NCI-H1417 treated with DMSO at 0.1 percent for 48 hours (cell line): ENCODE results near the gene MOV10L1.

ENCODE experiments used
- DNase-seq: peaks from one replicate; lab custom pipeline; 2025; lab: John Stamatoyannopoulos, UW

MOV10L1 gene

DNA sequence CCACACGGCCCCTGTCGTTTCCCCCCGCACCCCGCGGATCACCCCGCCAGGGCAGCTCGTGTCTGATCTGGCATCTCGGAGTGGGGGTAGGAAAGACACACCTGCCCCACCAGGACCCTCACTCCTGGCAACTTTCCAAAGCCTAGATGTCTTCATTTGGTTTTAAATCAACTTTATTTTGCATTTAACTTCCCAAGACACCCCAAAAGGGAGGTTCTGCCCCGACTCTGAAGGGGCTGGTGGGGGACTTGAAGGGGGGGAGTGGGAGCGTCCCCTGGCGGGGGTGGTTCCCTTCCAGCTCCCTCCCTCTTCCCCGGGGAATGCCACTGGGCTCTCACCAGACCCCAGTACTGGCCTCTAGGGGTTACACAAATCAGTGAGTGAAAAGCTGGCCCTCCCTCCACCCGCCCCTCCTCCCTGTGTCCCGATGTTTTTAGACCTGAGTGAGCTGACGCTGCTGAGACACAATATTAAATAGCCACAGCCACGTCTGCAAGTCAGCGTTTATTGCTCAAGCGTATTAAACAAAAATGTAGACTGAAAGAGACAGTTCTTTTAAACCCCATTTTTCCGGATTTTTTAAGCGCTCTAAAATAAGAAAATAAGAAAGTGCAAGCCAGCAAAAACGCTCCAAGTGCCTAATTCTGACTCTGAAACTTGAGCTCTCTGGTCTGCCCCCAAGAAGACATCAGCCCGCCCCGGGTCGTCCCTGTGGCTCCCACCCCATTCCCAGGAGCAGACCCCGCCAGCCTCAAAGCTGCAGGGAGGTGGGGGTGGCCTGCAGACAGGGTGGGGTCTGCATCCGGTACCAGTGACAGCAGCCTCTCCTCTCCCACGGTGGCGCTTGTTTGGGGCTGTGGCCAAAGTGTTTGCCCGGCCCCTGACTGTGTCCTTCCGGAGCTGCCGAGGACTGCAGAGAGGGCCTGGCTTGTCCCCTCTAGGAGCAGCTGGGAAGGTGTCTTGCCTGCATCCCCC is 30.6 kb upstream of the MOV10L1 start:
- DNase-seq, result no peak

DNA sequence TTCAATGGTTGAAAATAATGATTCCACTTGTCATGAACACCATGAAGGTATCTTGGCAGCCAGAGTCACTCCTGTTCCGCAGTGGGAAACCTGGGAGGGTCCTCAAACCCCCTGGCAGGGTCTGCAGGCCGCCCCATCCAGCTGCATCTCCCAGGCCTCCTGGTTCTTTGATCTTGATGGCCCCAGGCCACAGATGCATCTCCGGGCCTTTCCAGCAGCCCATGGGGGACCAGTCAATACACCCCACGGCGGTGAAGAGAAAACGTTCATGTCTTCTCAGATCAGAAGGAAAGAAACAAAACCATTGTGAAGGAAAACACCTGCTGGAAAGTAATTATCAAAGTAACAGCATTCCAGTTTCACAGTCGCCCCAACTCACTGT is 29.9 kb upstream of the MOV10L1 start:
- DNase-seq, result no peak

DNA sequence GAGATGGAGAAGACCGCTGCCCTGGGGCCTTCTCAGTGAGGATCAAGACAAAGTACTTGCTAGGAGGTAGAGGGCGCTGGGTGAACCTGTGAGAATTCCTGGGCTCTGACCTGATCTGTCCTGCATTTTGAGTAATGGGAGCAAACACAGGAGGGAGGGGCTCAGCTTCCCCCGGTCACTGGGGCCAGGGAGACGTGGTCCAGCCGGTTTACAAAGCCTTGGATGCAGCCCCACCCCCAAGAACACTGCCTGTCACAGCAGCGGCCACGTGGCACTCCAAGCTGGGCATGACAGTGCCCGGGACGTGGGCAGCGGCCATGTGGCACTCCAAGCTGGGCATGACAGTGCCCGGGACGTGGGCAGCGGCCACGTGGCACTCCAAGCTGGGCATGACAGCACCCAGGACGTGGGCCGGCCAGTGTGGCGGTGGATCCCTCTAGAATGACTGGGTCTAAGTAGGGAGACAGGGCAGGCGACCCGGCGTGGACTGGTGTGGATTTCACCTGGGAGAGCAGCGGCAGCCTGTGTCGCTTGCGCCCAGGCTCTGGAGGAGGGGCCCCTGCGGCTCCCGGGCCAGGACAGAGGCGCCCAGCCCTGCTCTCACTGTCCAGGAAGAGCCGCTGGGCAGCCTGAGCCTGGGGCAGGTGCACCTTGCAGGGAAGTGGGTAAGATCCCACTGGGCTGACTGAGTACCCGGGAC is 29.2 kb upstream of the MOV10L1 start:
- no peak for DNase-seq

DNA sequence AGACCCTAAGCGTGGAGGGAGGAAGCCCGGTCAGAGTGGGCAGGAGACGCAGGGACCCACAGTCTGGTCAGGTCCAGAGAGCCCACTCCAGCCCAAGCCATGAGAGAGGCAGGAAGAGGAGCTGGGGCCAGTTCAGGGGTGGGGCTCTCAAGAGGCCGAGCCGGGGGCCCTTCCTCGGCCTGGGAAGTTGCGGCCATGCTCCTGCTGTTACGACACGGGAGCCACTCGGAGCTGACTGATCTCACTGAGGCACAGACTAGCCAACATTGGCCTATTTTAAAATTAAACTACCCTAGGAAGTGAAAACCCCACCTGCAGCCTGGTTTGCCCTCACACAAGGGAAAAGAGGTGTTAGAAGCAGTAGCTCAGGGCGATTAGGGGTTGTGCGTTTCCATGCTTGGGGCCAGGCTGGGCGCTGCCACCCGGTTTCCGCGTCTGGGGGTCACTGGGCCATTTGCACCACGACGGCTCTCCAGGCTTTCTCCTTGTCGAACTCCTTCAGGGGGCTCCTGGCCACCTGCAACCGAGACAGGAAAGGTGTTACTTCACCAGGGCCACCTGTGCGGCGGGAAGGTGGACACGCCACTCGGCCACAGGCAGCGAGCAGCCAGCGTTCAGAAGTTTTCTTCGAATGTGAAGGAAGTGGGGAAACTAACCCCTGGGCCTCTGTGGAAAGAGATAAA is 28.5 kb upstream of the MOV10L1 start:
- no peak for DNase-seq

DNA sequence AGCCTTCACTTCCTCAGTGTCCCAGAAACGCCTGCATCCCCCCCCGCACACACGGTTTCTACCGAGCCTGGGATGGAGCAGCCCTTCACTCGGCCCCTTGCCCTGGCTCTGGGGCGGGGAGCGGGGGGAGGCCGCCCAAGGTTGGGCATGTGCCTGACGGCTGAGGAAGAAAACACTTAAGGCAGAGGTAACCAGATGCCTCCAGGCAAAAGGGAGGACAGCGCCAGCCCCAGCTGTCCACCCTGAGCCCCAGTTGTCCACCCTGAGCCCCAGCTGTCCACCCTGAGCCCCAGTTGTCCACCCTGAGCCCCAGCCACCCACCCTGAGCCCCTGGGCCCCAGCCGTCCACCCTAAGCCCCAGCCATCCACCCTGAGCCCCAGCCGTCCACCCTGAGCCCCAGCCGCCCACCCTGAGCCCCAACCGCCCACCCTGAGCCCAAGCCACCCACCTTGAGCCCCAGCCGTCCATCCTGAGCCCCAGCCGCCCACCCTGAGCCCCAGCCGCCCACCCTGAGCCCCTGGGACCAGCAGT is 27.9 kb upstream of the MOV10L1 start:
- DNase-seq, result no peak

DNA sequence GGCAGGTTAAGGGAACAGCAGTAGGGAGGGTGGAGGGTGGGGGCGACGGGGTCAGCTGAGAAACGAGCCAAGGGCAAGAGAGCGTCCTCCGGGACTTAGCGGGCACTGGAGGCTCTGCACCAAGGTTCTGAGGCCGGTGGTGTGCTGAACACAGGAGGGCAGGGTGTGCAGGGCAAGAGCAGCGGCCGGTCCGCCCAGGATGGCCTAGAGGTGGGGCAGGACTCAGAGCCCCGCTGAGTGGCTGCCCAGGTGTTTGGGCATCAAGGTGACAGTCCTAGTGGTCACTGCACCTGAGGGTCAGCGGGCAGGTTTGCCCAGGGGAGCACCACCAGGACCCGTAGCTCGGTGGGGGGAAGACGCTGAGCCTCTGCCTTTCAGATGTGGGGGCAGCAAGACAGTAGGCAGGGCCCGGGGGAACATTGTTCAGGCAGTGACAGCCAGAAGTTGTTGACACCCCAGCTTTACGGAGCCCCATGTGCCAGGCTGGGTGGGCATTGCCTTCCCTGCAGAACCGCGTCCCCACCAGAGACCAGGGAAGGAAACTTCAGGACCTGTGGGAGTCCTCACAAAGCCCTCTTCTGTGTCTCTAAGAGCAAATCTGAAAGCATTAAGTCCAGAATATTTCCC is 27.2 kb upstream of the MOV10L1 start:
- no peak for DNase-seq

DNA sequence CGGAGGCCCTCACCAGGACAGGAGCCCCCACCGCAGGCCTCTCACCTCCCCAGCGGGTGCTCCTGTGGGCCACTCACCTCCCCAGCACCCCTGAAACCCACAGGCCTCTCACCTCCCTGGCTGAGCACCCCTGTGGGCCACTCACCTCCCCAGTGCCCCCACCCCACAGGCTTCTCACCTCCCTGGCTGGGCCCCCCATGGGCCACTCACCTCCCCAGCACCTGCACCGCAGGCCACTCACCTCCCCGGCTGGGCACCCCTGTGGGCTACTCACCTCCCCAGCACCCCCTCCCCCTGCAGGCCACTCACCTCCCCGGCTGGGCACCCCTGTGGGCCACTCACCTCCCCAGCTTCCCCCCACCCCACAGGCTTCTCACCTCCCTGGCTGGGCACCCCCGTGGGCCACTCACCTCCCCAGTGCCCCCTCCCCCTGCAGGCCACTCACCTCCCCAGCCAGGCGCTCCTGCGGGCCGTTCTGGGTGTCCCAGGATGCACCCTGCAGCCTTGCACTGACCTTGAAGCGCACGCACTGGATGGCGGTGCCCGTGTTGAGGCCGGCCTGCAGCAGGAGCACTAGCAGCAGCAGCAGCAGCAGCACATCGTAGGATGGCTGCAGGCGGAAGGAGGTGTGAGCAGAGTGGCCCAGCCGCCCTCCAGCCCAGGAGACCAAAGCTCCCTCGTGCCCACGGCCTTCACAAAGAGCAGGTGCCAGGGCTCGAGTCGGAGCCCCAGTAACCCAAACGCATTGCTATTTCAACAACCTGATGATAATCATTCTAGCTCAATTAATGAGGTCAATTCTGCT is 26.0 kb upstream of the MOV10L1 start:
- no peak for DNase-seq

DNA sequence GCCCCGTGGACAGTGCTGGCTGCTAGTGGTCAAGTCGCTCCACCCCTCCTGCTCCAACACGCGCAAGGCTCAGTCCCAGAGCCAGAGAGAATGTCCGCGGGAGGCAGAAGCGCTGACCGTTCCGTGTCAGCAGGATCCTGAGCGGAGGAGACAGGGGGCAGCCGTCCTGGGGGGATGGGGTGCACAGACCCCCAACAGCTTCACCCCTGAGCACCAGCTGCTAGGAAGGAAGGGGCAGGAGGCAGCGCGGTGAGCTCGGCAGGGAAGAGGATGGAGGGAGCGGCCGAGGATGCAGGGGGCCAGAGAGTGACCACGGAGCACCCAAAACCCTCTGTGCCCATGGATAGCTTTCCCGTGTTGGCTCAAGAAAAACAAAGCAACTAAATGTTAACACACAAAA is 25.4 kb upstream of the MOV10L1 start:
- no peak for DNase-seq

DNA sequence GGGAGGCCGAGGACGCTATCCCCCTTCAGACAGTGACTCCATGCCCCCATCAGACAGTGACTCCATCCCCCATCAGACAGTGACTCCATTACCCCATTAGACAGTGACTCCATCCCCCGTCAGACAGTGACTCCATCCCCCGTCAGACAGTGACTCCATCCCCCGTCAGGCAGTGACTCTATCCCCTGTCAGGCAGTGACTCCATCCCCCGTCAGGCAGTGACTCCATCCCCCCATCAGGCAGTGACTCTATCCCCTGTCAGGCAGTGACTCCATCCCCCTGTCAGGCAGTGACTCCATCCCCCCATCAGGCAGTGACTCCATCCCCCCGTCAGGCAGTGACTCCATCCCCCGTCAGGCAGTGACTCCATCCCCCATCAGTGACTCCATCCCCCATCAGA is 22.6 kb upstream of the MOV10L1 start:
- DNase-seq, result no peak

DNA sequence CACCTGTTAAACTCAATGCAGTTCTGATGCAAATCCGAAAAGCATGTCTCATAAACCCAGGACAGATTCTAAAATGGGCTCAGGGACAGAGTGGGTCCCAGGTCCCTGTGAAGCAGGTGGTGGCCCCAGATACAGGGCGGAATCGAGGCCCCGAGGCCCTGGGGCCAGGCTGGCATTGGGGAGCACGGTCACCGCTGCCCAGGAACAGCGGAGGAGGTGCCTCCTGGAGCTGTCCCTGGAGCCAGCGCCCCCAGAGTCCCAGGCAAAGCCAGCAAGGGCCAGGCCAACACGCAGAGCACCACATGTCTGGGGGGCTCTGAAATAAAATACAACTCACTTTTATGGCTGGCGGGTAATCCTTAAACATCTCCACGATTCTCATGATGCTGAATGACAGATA is 21.7 kb upstream of the MOV10L1 start:
- no peak for DNase-seq

DNA sequence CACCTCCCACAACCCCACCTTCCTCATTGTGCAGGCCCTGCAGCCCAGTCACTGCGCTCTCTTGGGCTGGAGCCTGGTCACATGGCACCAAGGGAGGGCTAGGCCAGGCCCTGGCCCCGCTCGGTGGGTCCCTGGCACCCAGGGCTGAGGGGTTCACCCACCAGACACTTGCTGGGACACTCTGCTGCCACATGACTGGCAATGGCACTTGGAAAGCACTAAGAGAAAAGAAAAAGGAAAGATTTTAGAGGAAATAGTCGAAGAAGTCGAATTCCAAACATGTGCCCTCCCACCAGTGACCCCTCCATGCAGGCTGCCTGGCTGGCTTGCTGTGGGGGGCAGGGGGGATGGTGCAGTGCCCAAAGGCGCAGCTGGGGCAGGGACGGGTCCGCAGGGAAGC is 19.4 kb upstream of the MOV10L1 start:
- no peak for DNase-seq

DNA sequence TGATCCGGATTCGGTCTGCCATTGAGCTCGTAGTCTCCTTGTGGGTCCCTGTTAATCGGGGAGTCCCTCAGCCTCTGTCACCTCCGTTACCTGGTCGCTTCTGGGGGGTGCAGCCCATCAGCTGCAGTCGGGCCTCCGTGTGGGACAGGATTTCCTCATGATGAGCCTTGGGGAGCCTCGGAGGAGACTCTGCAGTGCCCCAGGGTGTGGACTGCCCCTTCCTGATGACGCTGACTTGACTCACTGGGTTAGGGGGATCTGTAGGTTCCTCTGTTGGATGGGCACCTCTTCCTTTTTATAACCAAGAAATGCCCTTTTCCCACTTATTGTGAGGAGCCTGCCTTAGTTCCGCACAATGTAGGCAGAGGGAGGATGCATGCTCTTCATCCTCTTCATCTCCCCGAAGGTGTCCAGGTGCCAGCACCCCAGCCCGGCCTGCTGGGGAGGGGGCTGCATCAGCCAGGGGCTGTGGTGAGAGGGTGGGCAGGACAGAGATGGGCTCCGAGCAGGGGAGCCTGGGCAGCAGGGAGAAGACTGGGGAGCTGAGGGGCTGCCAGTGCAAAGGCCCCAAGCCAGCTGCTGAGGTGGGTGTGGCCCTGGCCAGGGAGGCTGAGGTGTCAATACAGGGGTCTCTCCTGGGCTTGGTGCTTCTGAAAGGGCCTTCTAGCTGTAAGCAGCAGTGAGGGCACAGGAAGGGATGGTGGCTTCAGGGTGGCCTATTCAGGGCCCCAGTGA is 18.2 kb upstream of the MOV10L1 start:
- no peak for DNase-seq

DNA sequence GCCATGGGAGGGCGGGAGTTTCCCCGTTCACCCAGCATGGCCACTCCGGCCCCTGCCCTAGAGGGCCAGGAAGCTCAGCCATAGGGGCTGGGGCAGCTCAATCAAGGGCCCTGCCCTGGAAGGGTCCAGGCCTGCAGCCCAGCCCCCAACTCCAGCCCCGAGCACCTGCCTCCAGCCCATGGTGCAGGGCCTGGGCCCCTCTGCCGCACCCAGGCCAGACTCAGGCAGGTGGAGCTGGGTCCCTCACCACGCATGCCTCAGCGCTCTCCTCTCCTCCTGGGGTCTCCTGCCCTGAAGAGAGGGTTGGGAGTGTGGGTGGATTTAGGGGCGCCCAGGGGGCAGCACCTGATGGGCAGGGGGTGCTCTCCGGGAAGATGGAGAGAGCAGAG is 17.6 kb upstream of the MOV10L1 start:
- no peak for DNase-seq

DNA sequence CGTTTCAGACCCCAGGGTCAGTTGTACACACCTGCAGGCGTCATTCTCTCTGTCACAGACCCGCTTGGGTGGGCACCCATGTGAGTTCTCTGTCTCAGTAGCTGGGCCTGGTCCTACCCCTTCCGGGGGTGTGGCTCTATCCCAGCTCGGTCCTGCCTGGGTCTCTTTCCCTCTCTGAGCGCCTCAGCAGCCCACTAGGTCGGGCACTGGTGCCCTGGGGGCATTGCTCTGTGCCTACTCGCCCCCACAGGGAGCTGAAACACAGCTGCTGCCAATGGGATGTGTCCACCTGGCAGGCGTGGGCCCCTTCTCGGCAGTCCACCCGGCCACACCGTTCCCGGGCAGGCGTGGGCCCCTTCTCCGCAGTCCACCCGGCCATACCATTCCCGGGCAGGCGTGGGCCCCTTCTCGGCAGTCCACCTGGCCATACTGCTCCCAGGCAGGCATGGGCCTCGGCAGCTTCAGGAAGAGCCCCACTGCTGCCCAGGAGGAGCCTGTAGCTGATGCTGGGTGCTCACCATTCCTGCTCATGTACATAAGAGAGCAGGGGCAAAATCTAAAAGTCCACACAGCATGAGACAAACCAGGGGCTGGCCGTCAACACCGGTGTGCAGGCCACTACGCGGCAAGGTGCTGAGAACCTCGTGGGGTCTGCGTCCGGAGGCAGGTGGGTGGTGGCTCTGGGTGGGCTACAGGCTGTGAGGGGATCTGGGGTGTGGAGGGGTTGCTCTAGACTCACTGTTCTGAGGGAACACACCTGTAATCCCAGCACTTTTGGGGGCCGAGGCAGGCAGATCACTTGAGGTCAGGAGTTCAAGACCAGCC is 16.9 kb upstream of the MOV10L1 start:
- no peak for DNase-seq

DNA sequence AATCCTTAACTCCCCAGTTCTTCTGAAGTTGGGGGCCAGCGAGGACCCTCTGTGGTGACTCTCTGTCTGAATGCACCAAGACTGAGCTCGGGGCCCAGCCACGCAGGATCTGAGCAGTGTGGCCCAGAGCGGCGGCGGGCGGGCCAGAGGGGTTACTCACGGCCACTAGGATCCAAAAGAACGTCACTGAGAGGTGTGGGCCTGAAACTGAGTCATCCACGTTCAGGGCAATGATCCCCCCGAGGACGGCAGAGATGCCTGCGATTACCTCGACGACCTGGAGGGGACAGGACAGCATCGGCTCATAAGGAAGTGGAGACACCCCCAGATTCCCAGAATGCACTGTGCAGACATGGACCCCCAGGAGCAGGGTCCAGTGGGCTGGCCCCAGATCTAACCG is 15.8 kb upstream of the MOV10L1 start:
- no peak for DNase-seq

DNA sequence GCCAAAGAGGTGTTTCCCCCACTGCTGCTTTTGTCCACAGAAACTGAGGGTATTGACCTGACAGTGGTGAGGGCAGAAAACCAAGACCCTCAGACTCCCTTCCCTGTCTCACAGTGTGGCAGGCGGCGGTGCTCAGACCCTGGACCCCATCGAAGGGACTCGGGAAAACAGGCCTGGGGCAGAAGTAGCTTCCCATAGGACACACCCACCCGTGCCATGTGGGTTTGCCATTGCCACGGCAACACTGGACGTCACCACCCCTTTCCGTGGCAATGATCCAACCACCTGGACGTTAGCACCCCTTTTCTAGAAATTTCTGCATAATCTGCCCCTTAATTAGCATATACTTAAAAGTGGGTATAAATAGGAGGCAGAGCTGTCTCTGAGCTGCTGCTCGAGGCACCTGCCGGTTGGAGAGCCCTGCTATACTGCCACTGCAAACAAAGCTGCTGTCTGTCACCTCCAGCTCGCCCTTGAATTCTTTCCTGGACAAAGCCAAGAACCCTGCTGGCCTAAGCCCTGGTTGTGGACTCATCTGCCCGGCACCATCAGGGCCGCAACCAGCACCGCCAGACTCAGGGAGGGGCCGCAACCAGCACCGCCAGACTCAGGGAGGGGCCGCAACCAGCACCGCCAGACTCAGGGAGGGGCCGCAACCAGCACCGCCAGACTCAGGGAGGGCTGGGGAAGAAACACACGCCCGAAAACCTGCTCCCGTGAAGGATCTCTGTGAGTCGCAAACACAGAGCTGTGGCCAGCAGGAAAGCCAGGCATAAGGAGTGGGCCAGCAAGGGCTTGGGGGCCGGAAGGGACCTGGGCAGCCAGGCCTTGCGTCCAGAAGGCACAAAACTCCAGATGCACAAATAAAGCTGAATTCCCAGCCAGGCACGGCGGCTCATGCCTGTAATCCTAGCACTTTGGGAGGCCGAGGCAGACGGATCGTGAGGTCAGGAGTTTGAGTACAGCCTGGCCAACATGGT is 15.0 kb upstream of the MOV10L1 start:
- DNase-seq, result no peak

DNA sequence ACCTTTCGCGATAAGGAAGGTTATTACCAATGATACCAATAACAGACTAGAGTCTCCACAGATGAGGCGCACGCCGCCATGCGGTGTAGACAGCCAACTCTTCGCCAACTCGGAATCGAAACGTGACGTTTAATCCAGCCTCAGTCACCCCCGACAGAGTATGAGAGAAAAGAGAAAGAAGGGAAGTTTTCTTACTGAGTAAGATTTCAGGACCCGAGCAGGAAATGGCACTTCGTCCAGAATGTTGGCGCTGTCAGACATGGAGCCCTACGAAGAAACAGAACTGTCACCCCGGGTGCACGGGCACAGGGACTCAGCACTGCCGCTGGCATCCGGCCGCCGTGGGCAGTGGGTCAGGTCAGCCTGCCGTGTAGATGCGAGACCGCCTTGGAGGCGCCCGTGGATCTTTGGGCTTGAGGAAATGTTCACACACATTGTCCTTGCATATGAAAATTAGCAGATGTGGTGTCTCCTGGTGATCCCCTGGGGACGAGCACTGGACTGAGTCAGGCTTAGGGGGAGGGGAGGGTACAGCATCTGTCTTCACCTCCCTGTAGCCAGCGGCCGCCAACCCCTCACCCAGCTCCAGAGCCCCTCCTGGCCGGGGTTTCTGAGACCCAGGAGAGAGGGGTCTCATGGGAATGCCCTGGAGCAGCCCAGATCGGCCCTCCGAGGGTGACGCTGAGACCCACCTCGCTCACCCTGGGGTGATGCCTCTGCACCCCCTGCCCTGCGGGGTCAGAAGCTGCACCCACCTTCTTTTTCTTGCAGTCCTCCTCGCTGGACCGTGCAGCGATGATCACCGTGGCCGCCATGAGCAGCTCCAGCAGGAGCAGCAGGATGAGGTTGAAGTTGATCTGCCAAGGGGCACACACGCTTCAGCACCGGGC is 12.9 kb upstream of the MOV10L1 start:
- no peak for DNase-seq
